Measurements from ENCODE around the gene ST8SIA1. TPM values are rescaled to one million over a fixed set of nuclear protein-coding genes. Genes with fewer than 3 reads are reported as not detected.

ST8SIA1 gene
- total and polyA plus RNA-seq, 3 experiments from 2014 or later = 4.5 to 11.4 (median 10.2) TPM

DNA sequence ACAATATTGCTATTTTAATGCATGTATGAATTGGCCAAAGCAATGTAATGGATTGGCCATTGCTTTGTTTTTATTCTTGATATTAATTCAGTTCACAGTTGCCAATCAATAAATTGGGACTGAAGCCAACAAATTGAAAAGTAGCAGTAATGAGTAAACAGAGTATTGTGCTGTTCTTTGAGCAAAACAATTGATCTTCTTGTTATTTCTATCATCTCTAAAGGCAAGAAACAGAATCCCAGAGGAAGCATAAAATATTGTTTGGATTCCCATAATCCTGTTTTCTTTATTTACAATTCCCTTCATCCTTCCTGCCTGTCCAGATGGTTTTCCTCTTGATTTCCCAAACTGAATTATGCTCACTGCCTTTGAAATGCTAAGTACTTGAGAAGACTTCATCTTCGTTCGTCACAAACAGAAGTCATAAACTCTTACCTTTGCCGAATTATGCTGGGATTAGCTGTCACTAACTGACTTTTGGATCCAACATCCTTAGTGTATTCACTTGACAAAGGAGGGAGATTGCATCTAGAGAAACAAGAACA is 85.9 kb downstream of the ST8SIA1 start:
- no peak overlapping the region for H3K27ac ChIP-seq (ENCODE audit: low read depth, low read length)
- POLR2A ChIA-PET = no interaction called here
- H3K9me3 Mint-ChIP-seq = no peaks in the 10 kb centered on the region
- no peaks in the 10 kb centered on the region for H3K27me3 Mint-ChIP-seq
- H3K4me1 ChIP-seq (ENCODE audit: insufficient read depth, low read length) = no peaks in the 10 kb centered on the region
- CTCF ChIA-PET = no interaction called here
- H3K9me3 ChIP-seq (ENCODE audit: low read length) = no peaks in the 10 kb centered on the region
- H3K36me3 ChIP-seq (ENCODE audit: insufficient read depth, low read length) = no peaks in the 10 kb centered on the region
- no peak overlapping the region for H3K4me3 Mint-ChIP-seq
- H3K4me3 ChIP-seq (ENCODE audit: low read length) = no peak overlapping the region
- peaks cover 0 to 59% (median 18%) of the 10 kb centered on the region in 3 donors for H3K36me3 Mint-ChIP-seq
- no peak overlapping the region for H3K27ac Mint-ChIP-seq
- H3K27me3 ChIP-seq (ENCODE audit: insufficient read depth, low read length, poor library complexity, severe bottlenecking) = no peaks in the 10 kb centered on the region
- peaks cover 5 to 18% (median 12%) of the 10 kb centered on the region in 3 donors for H3K4me1 Mint-ChIP-seq
- no peak for DNase-seq

GRCh38 chr12:22248121-22248520 is 86.4 kb downstream of the ST8SIA1 start:
- H3K27me3 Mint-ChIP-seq = no peaks in the 10 kb centered on the region
- Histone ChIP-seq H3K9me3 (ENCODE audit: low read length) (no peaks in the 10 kb centered on the region), H3K27me3 (ENCODE audit: insufficient read depth, low read length, poor library complexity, severe bottlenecking) (no peaks in the 10 kb centered on the region), H3K4me1 (ENCODE audit: insufficient read depth, low read length) (no peaks in the 10 kb centered on the region), H3K27ac (ENCODE audit: low read depth, low read length) (no peak overlapping the region), H3K36me3 (ENCODE audit: insufficient read depth, low read length) (no peaks in the 10 kb centered on the region), H3K4me3 (ENCODE audit: low read length) (no peak overlapping the region)
- no peak overlapping the region for H3K4me3 Mint-ChIP-seq
- H3K4me1 Mint-ChIP-seq = peaks cover 5 to 18% (median 12%) of the 10 kb centered on the region in 3 donors
- POLR2A ChIA-PET = no interaction called here
- peaks cover 0 to 57% (median 18%) of the 10 kb centered on the region in 3 donors for H3K36me3 Mint-ChIP-seq
- H3K27ac Mint-ChIP-seq = no peak overlapping the region
- CTCF ChIA-PET = interaction anchor here (1.1 to 1.3 kb wide), 2 partner anchors 87 to 195 kb away, joined by 3 read pairs; no protein-coding TSS in a partner anchor
- no peak for DNase-seq
- no peaks in the 10 kb centered on the region for H3K9me3 Mint-ChIP-seq

- Histone ChIP-seq H3K36me3 (ENCODE audit: insufficient read depth, low read length) (no peaks in the 10 kb centered on the region), H3K9me3 (ENCODE audit: low read length) (no peaks in the 10 kb centered on the region), H3K4me3 (ENCODE audit: low read length) (no peak overlapping the region), H3K27me3 (ENCODE audit: insufficient read depth, low read length, poor library complexity, severe bottlenecking) (no peaks in the 10 kb centered on the region), H3K27ac (ENCODE audit: low read depth, low read length) (no peak overlapping the region), H3K4me1 (ENCODE audit: insufficient read depth, low read length) (no peaks in the 10 kb centered on the region)
- POLR2A ChIA-PET = interaction anchor here (0.6 kb wide), 1 partner anchor 42 kb away, joined by 4 read pairs; no protein-coding TSS in a partner anchor
- Mint-ChIP-seq H3K36me3 (peaks cover 0 to 49% (median 20%) of the 10 kb centered on the region in 3 donors), H3K27me3 (no peaks in the 10 kb centered on the region), H3K9me3 (no peaks in the 10 kb centered on the region), H3K27ac (peak overlapping the region in 1 of 8 donors; percentile 55), H3K4me3 (no peak overlapping the region), H3K4me1 (peaks cover 3 to 9% (median 9%) of the 10 kb centered on the region in 3 donors)
- no peak for DNase-seq
- CTCF ChIA-PET = no interaction called here
Measured at GRCh38 chr12:22246217-22246846, 88.2 kb downstream of the ST8SIA1 start.

DNA sequence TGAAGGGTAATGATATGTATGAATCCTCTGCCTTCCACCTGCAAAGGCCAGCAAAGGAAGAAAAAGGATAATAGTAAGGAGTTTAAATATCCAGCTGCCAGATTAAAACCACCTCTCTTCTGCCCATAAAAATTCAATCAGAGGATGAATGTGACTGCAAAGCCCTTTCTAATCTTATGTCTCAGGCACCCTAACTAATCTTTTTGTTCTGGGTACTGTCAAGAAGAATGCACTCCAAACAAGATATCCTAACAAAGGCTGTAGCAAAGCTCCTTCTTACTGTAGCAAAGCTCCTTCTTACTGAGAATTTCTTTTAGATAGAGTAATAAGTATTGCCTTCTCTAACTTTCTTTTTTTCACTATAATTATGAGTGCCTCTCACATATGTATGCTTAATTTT is 91.8 kb downstream of the ST8SIA1 start:
- POLR2A ChIA-PET = no interaction called here
- H3K27ac ChIP-seq (ENCODE audit: low read depth, low read length) = no peak overlapping the region
- H3K27me3 ChIP-seq (ENCODE audit: insufficient read depth, low read length, poor library complexity, severe bottlenecking) = no peaks in the 10 kb centered on the region
- H3K27me3 Mint-ChIP-seq = no peaks in the 10 kb centered on the region
- H3K9me3 ChIP-seq (ENCODE audit: low read length) = no peaks in the 10 kb centered on the region
- peaks cover 0 to 34% (median 23%) of the 10 kb centered on the region in 3 donors for H3K36me3 Mint-ChIP-seq
- peaks cover 0 to 5% (median 0%) of the 10 kb centered on the region in 3 donors for H3K4me1 Mint-ChIP-seq
- DNase-seq = no peak
- H3K4me3 Mint-ChIP-seq = no peak overlapping the region
- no peaks in the 10 kb centered on the region for H3K36me3 ChIP-seq (ENCODE audit: insufficient read depth, low read length)
- H3K4me1 ChIP-seq (ENCODE audit: insufficient read depth, low read length) = no peaks in the 10 kb centered on the region
- H3K27ac Mint-ChIP-seq = no peak overlapping the region
- H3K9me3 Mint-ChIP-seq = peaks cover 0 to 4% (median 0%) of the 10 kb centered on the region in 5 donors
- H3K4me3 ChIP-seq (ENCODE audit: low read length) = no peak overlapping the region
- CTCF ChIA-PET = no interaction called here

GRCh38 chr12:22238211-22238610 is 96.3 kb downstream of the ST8SIA1 start:
- ChIA-PET CTCF (no interaction called here), POLR2A (no interaction called here)
- Mint-ChIP-seq H3K27me3 (no peaks in the 10 kb centered on the region), H3K36me3 (peaks cover 0 to 14% (median 7%) of the 10 kb centered on the region in 3 donors), H3K27ac (no peak overlapping the region), H3K4me3 (no peak overlapping the region), H3K9me3 (peaks cover 0 to 4% (median 0%) of the 10 kb centered on the region in 5 donors), H3K4me1 (peaks cover 0 to 14% (median 0%) of the 10 kb centered on the region in 3 donors)
- H3K36me3 ChIP-seq (ENCODE audit: insufficient read depth, low read length) = no peaks in the 10 kb centered on the region
- no peak overlapping the region for H3K4me3 ChIP-seq (ENCODE audit: low read length)
- no peaks in the 10 kb centered on the region for H3K4me1 ChIP-seq (ENCODE audit: insufficient read depth, low read length)
- H3K9me3 ChIP-seq (ENCODE audit: low read length) = no peaks in the 10 kb centered on the region
- no peak for DNase-seq
- H3K27me3 ChIP-seq (ENCODE audit: insufficient read depth, low read length, poor library complexity, severe bottlenecking) = no peaks in the 10 kb centered on the region
- H3K27ac ChIP-seq (ENCODE audit: low read depth, low read length) = no peak overlapping the region

GRCh38 chr12:22234561-22234960 is 99.9 kb downstream of the ST8SIA1 start:
- Mint-ChIP-seq H3K27me3 (no peaks in the 10 kb centered on the region), H3K4me3 (no peak overlapping the region), H3K27ac (no peak overlapping the region), H3K36me3 (peaks cover 5 to 14% (median 6%) of the 10 kb centered on the region in 3 donors), H3K9me3 (peaks cover 0 to 4% (median 0%) of the 10 kb centered on the region in 5 donors), H3K4me1 (peaks cover 3 to 14% (median 5%) of the 10 kb centered on the region in 3 donors)
- CTCF ChIA-PET = no interaction called here
- Histone ChIP-seq H3K9me3 (ENCODE audit: low read length) (no peaks in the 10 kb centered on the region), H3K27ac (ENCODE audit: low read depth, low read length) (no peak overlapping the region), H3K4me1 (ENCODE audit: insufficient read depth, low read length) (no peaks in the 10 kb centered on the region), H3K4me3 (ENCODE audit: low read length) (no peak overlapping the region), H3K27me3 (ENCODE audit: insufficient read depth, low read length, poor library complexity, severe bottlenecking) (no peaks in the 10 kb centered on the region), H3K36me3 (ENCODE audit: insufficient read depth, low read length) (no peaks in the 10 kb centered on the region)
- no peak for DNase-seq
- POLR2A ChIA-PET = no interaction called here

DNA sequence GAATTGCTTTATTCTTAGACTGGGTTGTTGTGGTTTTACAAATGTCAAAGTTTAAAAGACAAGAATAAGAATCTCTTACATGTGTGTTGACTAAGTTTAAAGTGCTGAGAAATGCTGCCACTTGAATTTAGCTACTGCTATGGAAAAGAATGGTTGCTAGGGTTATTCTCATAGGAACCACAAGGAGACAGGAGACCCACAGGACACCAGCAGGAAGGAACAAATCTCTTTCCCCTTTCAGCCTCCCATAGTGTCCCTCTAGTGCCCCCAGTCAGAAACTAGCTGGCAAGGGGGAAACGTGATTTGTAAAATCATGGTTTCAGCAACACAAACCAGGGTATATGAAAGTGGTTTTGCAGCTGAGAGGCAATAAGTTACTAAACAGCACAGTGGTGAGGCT is 102.7 kb downstream of the ST8SIA1 start:
- no peak overlapping the region for H3K27ac ChIP-seq (ENCODE audit: low read depth, low read length)
- peaks cover 5 to 16% (median 13%) of the 10 kb centered on the region in 3 donors for H3K36me3 Mint-ChIP-seq
- no peaks in the 10 kb centered on the region for H3K4me1 ChIP-seq (ENCODE audit: insufficient read depth, low read length)
- no peak for DNase-seq
- H3K27ac Mint-ChIP-seq = peak overlapping the region in 1 of 8 donors; percentile 12
- no peak overlapping the region for H3K4me3 ChIP-seq (ENCODE audit: low read length)
- no peak overlapping the region for H3K4me3 Mint-ChIP-seq
- no peaks in the 10 kb centered on the region for H3K27me3 Mint-ChIP-seq
- H3K4me1 Mint-ChIP-seq = peaks cover 3 to 24% (median 17%) of the 10 kb centered on the region in 3 donors
- H3K9me3 ChIP-seq (ENCODE audit: low read length) = no peaks in the 10 kb centered on the region
- peaks cover 0 to 2% (median 0%) of the 10 kb centered on the region in 5 donors for H3K9me3 Mint-ChIP-seq
- POLR2A ChIA-PET = no interaction called here
- no peaks in the 10 kb centered on the region for H3K27me3 ChIP-seq (ENCODE audit: insufficient read depth, low read length, poor library complexity, severe bottlenecking)
- CTCF ChIA-PET = no interaction called here
- H3K36me3 ChIP-seq (ENCODE audit: insufficient read depth, low read length) = no peaks in the 10 kb centered on the region

GRCh38 chr12:22231078-22231477 is 103.4 kb downstream of the ST8SIA1 start:
- H3K4me3 ChIP-seq (ENCODE audit: low read length) = no peak overlapping the region
- H3K4me3 Mint-ChIP-seq = no peak overlapping the region
- H3K27me3 Mint-ChIP-seq = no peaks in the 10 kb centered on the region
- ChIA-PET CTCF (interaction anchor here (0.9 kb wide), 1 partner anchor 104 kb away, joined by 3 read pairs; no protein-coding TSS in a partner anchor), POLR2A (no interaction called here)
- H3K9me3 ChIP-seq (ENCODE audit: low read length) = no peaks in the 10 kb centered on the region
- H3K36me3 ChIP-seq (ENCODE audit: insufficient read depth, low read length) = no peaks in the 10 kb centered on the region
- H3K27ac Mint-ChIP-seq = no peak overlapping the region
- no peak for DNase-seq
- no peaks in the 10 kb centered on the region for H3K27me3 ChIP-seq (ENCODE audit: insufficient read depth, low read length, poor library complexity, severe bottlenecking)
- no peak overlapping the region for H3K27ac ChIP-seq (ENCODE audit: low read depth, low read length)
- H3K4me1 ChIP-seq (ENCODE audit: insufficient read depth, low read length) = no peaks in the 10 kb centered on the region
- peaks cover 5 to 14% (median 13%) of the 10 kb centered on the region in 3 donors for H3K36me3 Mint-ChIP-seq
- peaks cover 0 to 2% (median 0%) of the 10 kb centered on the region in 5 donors for H3K9me3 Mint-ChIP-seq
- peaks cover 10 to 30% (median 24%) of the 10 kb centered on the region in 3 donors for H3K4me1 Mint-ChIP-seq

All from CD8-positive, alpha-beta memory T cell (primary cell).